HUDEP-2 (cell line): ENCODE data around the gene THUMPD3.
A peak's percentile ranks its signal among the peaks of the same experiment; 100 is the strongest.

Source experiments
- DNase-seq, 76 experiments: peaks; one replicate each; lab custom pipeline; 2025; ENCODE audit not compliant: unreplicated experiment in 76 of 76; lab: John Stamatoyannopoulos, UW

The THUMPD3 gene

DNA sequence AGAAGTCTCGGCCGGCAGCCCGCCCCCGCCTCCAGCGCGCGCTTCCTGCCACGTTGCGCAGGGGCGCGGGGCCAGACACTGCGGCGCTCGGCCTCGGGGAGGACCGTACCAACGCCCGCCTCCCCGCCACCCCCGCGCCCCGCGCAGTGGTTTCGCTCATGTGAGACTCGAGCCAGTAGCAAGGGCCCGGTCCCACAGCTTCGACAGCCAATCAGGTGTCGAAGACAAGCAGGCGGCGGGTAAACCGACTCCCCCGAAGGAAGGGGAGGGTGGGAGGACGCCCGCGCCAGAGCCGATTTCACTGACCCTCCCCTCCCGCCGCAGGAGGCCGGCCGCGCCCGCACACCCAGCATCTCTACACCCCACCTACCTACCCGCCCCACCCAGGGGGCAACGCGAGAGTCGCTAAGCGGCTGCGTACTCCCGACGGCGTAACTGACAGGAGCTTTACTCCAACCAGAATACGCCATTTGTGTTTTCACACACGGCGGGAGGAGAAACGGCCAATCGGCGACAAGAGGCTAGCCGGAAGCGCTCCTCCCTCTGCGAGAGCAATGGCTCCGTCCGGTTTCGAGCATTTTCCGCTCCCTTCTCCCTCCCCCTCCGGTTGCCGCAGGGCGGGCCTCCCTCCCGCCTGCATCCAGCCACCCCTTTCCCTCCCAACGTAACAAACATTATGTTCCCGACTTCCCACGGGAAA, 33.9 kb downstream of the THUMPD3 start:
- peak; percentile 76 to 100 (median 98) for DNase-seq

GRCh38 chr3:9397332-9397905, 34.6 kb downstream of the THUMPD3 start, which contains the start of gene SETD5:
Gene SETD5 (plus strand): TSS chr3:9397615. CDS start chr3:9428939, 31,324 bp downstream.
- DNase-seq, result peak; percentile 12 to 97 (median 94)

DNA sequence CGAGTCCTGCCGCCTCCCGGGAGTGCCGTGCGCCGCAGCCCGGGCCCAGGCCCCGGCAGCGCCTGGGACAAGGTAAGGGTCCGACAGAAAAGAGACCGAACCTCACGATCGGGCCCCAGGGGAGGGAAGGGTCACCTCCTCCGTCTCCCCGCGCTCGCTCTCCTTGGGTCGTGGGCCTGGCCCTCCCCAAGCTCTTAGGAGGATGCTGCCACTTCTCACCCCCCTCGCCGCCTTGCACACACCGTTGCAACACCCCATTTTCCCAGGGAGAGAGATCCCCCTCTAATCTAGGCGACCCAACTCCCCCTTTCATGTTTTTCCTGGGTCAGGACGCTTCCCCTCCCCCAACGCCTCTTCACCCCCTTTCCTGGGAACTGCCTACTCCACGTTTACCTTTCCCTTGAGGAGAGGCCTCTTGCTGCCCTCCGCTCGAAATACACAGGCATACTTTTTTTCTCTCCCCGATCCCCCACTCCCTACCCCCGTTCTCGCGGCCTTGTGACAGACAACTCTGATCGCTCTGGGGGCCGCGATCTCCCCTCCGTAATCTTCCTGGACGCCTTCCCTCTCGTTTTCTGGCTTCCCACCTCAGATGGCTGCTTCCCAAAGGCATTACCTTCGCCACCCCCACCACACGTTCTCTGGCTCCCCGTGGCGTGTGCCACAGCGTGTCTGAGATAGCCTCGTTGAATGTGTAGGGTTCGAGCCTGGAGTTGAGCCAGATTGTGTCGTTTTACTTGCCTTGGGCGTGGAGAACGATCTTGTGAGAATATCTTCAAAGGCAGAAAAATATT, 35.2 kb downstream of the THUMPD3 start:
- DNase-seq, result peak in 64 of 76 experiments; percentile 5 to 65 (median 39)

- DNase-seq, result peak in 10 of 76 experiments; percentile 6 to 61 (median 42)
Measured at GRCh38 chr3:9398700-9399336, 36.0 kb downstream of the THUMPD3 start.

DNA sequence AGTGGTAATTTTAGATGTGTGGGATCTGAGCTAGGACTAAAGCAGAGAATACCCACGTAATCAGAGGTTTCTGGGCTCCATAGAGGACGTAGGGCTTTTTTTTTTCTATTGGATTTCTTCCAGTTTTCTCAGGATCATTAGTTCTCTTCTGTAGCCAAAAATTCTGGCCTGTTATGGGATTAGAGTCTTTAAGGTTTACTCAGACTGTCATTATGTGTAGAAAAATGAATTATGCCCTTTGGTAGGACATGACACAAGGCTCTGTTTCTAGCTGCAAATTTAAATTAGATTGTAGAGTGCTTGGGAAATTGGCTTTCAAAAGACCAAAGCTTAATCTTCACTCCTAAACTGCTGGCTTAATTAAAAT, 36.5 kb downstream of the THUMPD3 start:
- no peak for DNase-seq

- peak in 33 of 76 experiments; percentile 4 to 57 (median 31) for DNase-seq
Measured at GRCh38 chr3:9399746-9400145, 36.9 kb downstream of the THUMPD3 start.

- DNase-seq, result peak in 1 of 76 experiments; percentile 16
Measured at GRCh38 chr3:9400616-9401015, 37.8 kb downstream of the THUMPD3 start.

- no peak for DNase-seq
Measured at GRCh38 chr3:9401986-9402385, 39.1 kb downstream of the THUMPD3 start.

DNA sequence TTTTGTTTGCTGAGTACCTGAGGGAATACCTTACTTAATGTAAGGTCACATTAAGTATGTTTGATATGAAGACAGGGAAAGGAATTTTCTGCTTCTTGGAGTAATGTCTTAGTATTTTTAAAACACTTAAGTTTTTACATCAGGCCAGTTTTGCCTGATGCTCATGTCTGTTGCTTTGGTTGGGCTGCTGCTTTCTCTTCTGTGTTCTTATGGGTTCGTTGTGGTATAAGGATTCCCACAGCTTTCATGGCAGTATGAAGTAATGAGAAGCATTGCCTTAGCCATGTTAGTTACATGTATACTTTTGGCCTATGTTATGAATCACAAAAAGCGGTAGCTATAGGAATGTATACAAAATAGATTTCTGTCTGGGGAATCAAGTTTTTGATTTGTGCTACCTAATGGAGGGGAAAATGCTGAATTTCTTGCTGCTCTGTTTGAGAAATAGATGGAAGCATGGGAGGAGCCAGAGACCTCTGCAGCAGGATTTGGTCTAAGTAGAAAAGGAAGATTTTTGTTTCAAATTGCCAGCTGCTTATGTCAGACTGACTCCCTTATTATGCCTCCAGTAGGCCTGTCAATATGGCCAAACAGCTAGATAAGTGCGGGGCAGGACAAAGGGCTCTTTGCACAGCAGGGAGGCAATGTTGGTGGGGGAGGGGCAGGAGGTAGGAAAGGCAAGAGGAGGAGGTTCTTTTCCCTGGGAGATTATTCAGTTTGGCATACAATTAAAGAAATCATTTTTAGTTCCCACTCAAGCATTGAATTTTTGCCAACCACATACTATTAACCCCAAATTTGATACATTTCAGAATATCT, 39.8 kb downstream of the THUMPD3 start:
- peak in 33 of 76 experiments; percentile 5 to 69 (median 25) for DNase-seq

GRCh38 chr3:9403463-9403862, 40.6 kb downstream of the THUMPD3 start:
- no peak for DNase-seq

- DNase-seq, result no peak
Measured at GRCh38 chr3:9404680-9405079, 41.8 kb downstream of the THUMPD3 start.

DNA sequence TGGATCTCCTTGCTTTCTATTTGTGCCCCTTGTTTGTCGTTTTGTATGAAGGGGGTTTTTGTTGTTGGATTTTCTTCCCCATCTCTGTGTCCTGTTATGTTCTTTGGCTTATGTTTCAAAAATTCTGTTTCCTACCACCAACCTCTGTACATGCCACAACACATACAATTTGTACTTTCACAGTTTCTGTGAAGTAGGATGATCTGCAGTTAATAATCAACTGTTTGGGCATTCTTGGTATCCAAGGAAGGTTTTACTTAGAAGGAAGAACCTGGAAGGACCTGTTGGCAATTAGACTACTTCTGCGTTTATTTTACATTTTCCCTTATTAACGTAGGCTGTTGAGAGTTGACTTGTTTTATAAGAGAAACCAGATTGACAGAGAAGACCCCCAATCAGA, 42.9 kb downstream of the THUMPD3 start:
- DNase-seq, result no peak

- DNase-seq, result no peak
Measured at GRCh38 chr3:9406856-9407626, 44.2 kb downstream of the THUMPD3 start.

GRCh38 chr3:9408061-9408460, 45.2 kb downstream of the THUMPD3 start:
- DNase-seq, result no peak

- no peak for DNase-seq
Measured at GRCh38 chr3:9408546-9408945, 45.7 kb downstream of the THUMPD3 start.

DNA sequence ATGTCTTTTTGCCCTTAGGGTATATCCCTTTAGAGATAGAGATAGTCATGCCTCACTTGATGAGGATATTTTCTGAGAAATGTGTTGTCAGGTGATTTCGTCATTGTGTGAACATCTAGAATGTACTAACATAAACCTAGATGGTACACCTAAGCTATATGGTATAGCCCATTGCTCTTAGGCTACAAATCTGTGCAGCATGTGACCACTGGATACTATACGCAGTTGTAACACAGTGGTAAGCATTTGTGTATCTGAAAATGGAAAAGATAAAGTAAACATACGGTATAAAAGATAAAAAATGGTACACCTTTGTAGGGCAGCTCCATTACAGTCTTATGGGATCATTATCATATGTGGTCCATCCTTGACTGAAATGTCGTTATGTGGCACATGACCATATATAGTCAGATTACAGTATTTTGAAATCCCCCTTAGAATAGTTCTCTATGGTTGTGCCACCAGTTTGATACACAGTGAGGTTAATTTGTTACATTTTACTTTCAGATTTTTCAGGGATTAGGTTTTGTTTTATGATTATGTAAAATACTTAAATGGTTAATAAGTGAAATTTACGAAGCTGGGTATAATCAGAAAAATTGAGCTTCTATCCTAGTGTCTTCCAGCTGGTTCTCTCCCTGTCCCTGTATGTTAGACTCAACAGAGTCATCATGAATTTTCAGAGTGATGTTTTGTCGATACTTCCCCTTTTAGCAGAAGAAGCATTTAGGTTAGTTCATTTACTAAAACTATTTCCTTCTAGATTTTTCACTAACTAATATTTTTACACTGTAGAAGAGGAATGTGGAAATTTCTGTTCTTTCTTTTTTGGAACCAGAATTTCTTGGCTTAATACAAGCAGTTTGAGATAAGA, 47.4 kb downstream of the THUMPD3 start:
- DNase-seq, result no peak

- no peak for DNase-seq
Measured at GRCh38 chr3:9411302-9411701, 48.4 kb downstream of the THUMPD3 start.

DNA sequence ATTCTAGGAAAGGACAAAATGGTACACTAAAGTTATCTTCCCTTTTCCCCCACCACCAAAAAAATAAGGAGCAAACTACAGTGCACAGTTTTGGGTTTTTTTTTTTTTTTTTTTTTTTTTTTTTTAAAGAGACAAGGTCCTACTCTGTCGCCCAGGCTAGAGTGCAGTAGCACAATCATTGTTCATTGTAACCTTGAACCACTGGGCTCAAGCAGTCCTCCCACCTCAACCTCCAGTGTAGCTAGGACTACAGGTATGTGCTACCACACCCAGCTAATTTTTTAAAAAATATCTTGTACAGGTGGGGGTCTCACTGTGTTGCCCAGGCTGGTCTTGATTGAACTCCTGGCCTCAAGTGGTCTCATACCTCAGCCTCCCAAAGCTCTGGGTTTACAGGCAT, 49.4 kb downstream of the THUMPD3 start:
- no peak for DNase-seq

DNA sequence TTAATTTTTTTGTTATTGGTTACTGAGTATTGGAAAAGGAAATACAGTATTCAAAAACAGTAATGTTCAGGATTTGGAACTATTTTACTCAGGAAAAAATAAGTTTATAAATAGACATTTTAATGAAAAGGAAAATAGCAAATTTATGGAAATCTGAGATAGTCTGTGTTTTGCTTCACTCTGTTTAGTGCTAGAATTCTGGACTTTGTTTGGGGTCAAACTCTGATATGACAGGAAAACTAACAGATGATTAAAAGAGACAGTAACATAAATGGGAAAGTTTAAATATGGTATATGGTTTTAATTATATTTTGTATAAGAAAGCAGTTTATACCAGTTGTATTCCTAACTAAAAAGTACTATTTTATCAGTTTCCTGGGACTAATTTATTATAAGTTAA, 52.0 kb downstream of the THUMPD3 start:
- no peak for DNase-seq
